K562 (cell line): ENCODE measurements around the gene ZNF35.
"Not testable (repeated sequence)": the region's sequence is repeated elsewhere in the genome, so short reads cannot be mapped to it uniquely, and the experiment has no call there.

Experiments
- HNRNPUL1 ChIP-seq: fragments of 200-400 bp; formaldehyde crosslinking; IDR thresholded peaks from 2 replicates; pipeline ENCODE4 v1.6.1; 2017; ENCODE audit warnings: low read length
- ZNF263 ChIP-seq: sonication (generic); formaldehyde crosslinking; IDR thresholded peaks from 2 replicates; pipeline ENCODE4 v1.8.0; 2022; ENCODE audit warnings: mild to moderate bottlenecking, missing genetic modification reagents, borderline replicate concordance
- ZNF780A ChIP-seq: fragments of 250-450 bp; sonication (Bioruptor Pico); IDR thresholded peaks from 2 replicates; pipeline ENCODE4 v1.5.0; 2021; ENCODE audit warnings: mild to moderate bottlenecking
- TF ChIP-seq, protein P1 (sequence below), 2 experiments: fragments of 450-650 bp; formaldehyde crosslinking in 1 of 2; IDR thresholded peaks; 2 replicates each; pipeline versions ENCODE4 v1.4.0 to v1.6.1; 2014 to 2020; ENCODE audit warnings: mild to moderate bottlenecking in 2 of 2, borderline replicate concordance in 1 of 2, low read depth in 1 of 2

DNA sequence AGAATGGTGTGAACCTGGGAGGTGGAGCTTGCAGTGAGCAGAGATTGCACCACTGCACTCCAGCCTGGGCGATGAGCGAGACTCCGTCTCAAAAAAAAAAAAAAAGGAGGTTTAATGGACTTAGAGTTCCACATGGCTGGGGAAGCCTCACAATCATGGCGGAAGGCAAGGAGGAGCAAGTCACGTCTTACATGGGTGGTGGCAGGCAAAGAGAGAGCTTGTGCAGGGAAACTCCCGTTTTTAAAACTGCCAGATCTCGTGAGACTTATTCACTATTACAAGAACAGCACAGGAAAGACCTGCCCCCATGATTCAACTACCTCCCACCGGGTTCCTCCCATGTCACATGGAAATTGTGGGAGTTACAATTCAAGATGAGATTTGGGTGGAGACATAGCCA is 24.9 kb downstream of the ZNF35 start:
- TF ChIP-seq, protein P1, sequence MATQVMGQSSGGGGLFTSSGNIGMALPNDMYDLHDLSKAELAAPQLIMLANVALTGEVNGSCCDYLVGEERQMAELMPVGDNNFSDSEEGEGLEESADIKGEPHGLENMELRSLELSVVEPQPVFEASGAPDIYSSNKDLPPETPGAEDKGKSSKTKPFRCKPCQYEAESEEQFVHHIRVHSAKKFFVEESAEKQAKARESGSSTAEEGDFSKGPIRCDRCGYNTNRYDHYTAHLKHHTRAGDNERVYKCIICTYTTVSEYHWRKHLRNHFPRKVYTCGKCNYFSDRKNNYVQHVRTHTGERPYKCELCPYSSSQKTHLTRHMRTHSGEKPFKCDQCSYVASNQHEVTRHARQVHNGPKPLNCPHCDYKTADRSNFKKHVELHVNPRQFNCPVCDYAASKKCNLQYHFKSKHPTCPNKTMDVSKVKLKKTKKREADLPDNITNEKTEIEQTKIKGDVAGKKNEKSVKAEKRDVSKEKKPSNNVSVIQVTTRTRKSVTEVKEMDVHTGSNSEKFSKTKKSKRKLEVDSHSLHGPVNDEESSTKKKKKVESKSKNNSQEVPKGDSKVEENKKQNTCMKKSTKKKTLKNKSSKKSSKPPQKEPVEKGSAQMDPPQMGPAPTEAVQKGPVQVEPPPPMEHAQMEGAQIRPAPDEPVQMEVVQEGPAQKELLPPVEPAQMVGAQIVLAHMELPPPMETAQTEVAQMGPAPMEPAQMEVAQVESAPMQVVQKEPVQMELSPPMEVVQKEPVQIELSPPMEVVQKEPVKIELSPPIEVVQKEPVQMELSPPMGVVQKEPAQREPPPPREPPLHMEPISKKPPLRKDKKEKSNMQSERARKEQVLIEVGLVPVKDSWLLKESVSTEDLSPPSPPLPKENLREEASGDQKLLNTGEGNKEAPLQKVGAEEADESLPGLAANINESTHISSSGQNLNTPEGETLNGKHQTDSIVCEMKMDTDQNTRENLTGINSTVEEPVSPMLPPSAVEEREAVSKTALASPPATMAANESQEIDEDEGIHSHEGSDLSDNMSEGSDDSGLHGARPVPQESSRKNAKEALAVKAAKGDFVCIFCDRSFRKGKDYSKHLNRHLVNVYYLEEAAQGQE (IDR thresholded peaks at IDR 0.05; ENCODE audit: borderline replicate concordance): not testable (repeated sequence)
- TF ChIP-seq, protein P1 (CRISPR knock-in tag; IDR thresholded peaks at IDR 0.05; ENCODE audit: low read depth): not testable (repeated sequence)
- not testable (repeated sequence) for TF ChIP-seq HNRNPUL1, ZNF263, ZNF780A
